ENCODE measurements around the gene BTBD6.

Gene BTBD6

GRCh38 chr14:105223260-105223659, 25.1 kb upstream of the BTBD6 start:
- Histone ChIP-seq H3K4me1 (ENCODE audit: low read depth, poor library complexity, severe bottlenecking) (no peaks in the 10 kb centered on the region), H2AFZ (ENCODE audit: low read depth) (no peak overlapping the region), H3K27me3 (ENCODE audit: insufficient read depth, low read depth) (no peaks in the 10 kb centered on the region), H3K4me3 (IDR thresholded peaks at IDR 0.05; ENCODE audit: insufficient read depth, low read depth, low read length) (no peak overlapping the region), H3K4me2 (no peak overlapping the region), H3K79me2 (ENCODE audit: insufficient read depth, low read depth) (no peaks in the 10 kb centered on the region), H3K36me3 (ENCODE audit: insufficient read depth) (no peaks in the 10 kb centered on the region), H4K20me1 (ENCODE audit: insufficient read depth) (no peaks in the 10 kb centered on the region), H3K27ac (no peak overlapping the region), H3K9ac (no peak overlapping the region)
- no peak for TF ChIP-seq CTCF (conservative IDR thresholded peaks at IDR 0.05; ENCODE audit: low read depth, low read length)

- Histone ChIP-seq H3K36me3 (ENCODE audit: insufficient read depth) (no peaks in the 10 kb centered on the region), H3K27ac (no peak overlapping the region), H3K4me3 (IDR thresholded peaks at IDR 0.05; ENCODE audit: insufficient read depth, low read depth, low read length) (no peak overlapping the region), H3K27me3 (ENCODE audit: insufficient read depth, low read depth) (no peaks in the 10 kb centered on the region), H3K79me2 (ENCODE audit: insufficient read depth, low read depth) (no peaks in the 10 kb centered on the region), H3K4me1 (ENCODE audit: low read depth, poor library complexity, severe bottlenecking) (no peaks in the 10 kb centered on the region), H4K20me1 (ENCODE audit: insufficient read depth) (no peaks in the 10 kb centered on the region), H3K4me2 (no peak overlapping the region), H2AFZ (ENCODE audit: low read depth) (no peak overlapping the region), H3K9ac (no peak overlapping the region)
- no peak for TF ChIP-seq CTCF (conservative IDR thresholded peaks at IDR 0.05; ENCODE audit: low read depth, low read length)
Observed at GRCh38 chr14:105223770-105224544, 24.4 kb upstream of the BTBD6 start.

GRCh38 chr14:105224845-105225570, 23.3 kb upstream of the BTBD6 start:
- no peaks in the 10 kb centered on the region for H4K20me1 ChIP-seq (ENCODE audit: insufficient read depth)
- no peak overlapping the region for H3K4me3 ChIP-seq (IDR thresholded peaks at IDR 0.05; ENCODE audit: insufficient read depth, low read depth, low read length)
- no peak overlapping the region for H3K9ac ChIP-seq
- H3K79me2 ChIP-seq (ENCODE audit: insufficient read depth, low read depth), result no peaks in the 10 kb centered on the region
- no peak overlapping the region for H3K4me2 ChIP-seq
- H2AFZ ChIP-seq (ENCODE audit: low read depth), result no peak overlapping the region
- H3K27ac ChIP-seq, result no peak overlapping the region
- H3K36me3 ChIP-seq (ENCODE audit: insufficient read depth), result no peaks in the 10 kb centered on the region
- H3K4me1 ChIP-seq (ENCODE audit: low read depth, poor library complexity, severe bottlenecking), result no peaks in the 10 kb centered on the region
- no peaks in the 10 kb centered on the region for H3K27me3 ChIP-seq (ENCODE audit: insufficient read depth, low read depth)
- TF ChIP-seq CTCF (conservative IDR thresholded peaks at IDR 0.05; ENCODE audit: low read depth, low read length), result no peak

DNA sequence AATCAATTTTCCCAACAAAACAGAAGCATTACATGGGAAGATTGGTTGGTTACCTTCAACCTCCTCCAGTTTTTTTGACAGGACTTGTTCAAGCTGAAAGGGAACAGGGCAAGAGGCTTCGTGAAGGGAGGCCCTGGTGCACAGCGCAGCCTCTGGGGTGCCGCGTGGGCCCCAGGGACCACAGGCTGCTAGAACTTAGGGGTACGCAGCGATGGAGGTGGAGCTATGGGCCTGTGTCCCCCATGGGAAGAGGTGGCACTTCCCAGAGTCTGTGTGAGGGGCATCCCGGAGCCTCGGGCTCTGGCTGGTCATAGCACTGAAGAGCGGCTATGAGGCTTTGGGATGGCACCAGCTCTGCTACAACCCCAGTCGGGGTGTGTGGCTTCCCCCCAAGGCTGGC, 22.1 kb upstream of the BTBD6 start:
- H3K36me3 ChIP-seq (ENCODE audit: insufficient read depth), result no peaks in the 10 kb centered on the region
- no peak overlapping the region for H3K4me3 ChIP-seq (IDR thresholded peaks at IDR 0.05; ENCODE audit: insufficient read depth, low read depth, low read length)
- H3K27ac ChIP-seq, result no peak overlapping the region
- no peak overlapping the region for H3K9ac ChIP-seq
- no peak overlapping the region for H3K4me2 ChIP-seq
- H3K27me3 ChIP-seq (ENCODE audit: insufficient read depth, low read depth), result no peaks in the 10 kb centered on the region
- no peak for TF ChIP-seq CTCF (conservative IDR thresholded peaks at IDR 0.05; ENCODE audit: low read depth, low read length)
- no peak overlapping the region for H2AFZ ChIP-seq (ENCODE audit: low read depth)
- H4K20me1 ChIP-seq (ENCODE audit: insufficient read depth), result no peaks in the 10 kb centered on the region
- H3K4me1 ChIP-seq (ENCODE audit: low read depth, poor library complexity, severe bottlenecking), result no peaks in the 10 kb centered on the region
- H3K79me2 ChIP-seq (ENCODE audit: insufficient read depth, low read depth), result no peaks in the 10 kb centered on the region
